Psoas muscle (tissue), 8 donors: ENCODE results near the gene BTBD9. TPM values are rescaled to one million over a fixed set of nuclear protein-coding genes. Genes with fewer than 3 reads are reported as not detected.

Experiments used
- ATAC-seq, 4 donors: fragments of 200-7000 bp; cut with Tn5 transposase; one replicate each; pipeline ENCODE4 v1.9.1; 2020; ENCODE audit warnings: moderate library complexity in 3 of 4, mild to moderate bottlenecking in 2 of 4
- DNase-seq, 2 donors: peaks; one replicate each; pipeline ENCODE4 v3.0.0-alpha.2; 2020
- H3K27ac ChIP-seq: fragments of 200-600 bp; one replicate; pipeline ENCODE4 v1.8.0; 2022
- H3K27me3 ChIP-seq, 3 donors: fragments of 200-600 bp in 1 of 3; one replicate each; pipeline versions ENCODE4 v1.6.1 to v1.8.0; 2013 to 2022; ENCODE audit warnings: low read length in 2 of 3, mild to moderate bottlenecking in 2 of 3, moderate library complexity in 1 of 3; ENCODE audit not compliant: insufficient read depth in 3 of 3
- H3K36me3 ChIP-seq, 2 donors: fragments of 200-600 bp in 1 of 2; one replicate each; pipeline versions ENCODE4 v1.6.1 to v1.8.0; 2013 to 2022; ENCODE audit warnings: low read depth in 1 of 2, mild to moderate bottlenecking in 1 of 2, moderate library complexity in 1 of 2; ENCODE audit not compliant: insufficient read depth in 1 of 2
- H3K4me1 ChIP-seq: fragments of 200-600 bp; one replicate; pipeline ENCODE4 v1.8.0; 2022
- H3K4me3 ChIP-seq: fragments of 200-600 bp; one replicate; pipeline ENCODE4 v1.8.0; 2022; ENCODE audit warnings: mild to moderate bottlenecking
- H3K9me3 ChIP-seq: fragments of 200-600 bp; one replicate; pipeline ENCODE4 v1.8.0; 2022
- CTCF ChIP-seq: fragments of 200-600 bp; IDR thresholded peaks from one replicate; pipeline ENCODE4 v1.8.0; 2022; ENCODE audit warnings: antibody characterized with exemption
- WGBS, 3 donors: extraction: QIAGEN DNeasy Blood & Tissue Kit; methylation state at CpG; one replicate each; pipeline versions ENCODE4 v1.1.6 to v1.1.7; 2013; 5-methylcytosine and 5-hydroxymethylcytosine counted together
- intact Hi-C, 2 donors: fragments of 100-400 bp; cut with DNase I; formaldehyde crosslinking; loops; one replicate each; pipeline versions ENCODE4 v1.11.0 to v1.14.2; 2022
- polyA plus RNA-seq, 3 donors: library from polyadenylated mRNA; stranded (reverse); fragments of 200-250 nt; gene quantifications; one replicate each; pipeline ENCODE4 v1.2.3, GENCODE V29; 2013
- total RNA-seq, 4 donors: library from RNA; stranded (reverse); fragmentation: NEBNext Ultra II Directional in 2 of 4; extraction: Animal tissue kit (Norgen Biotek cat#: 25700) in 2 of 4; gene quantifications; one replicate each; pipeline versions ENCODE4 v1.2.1 to v1.2.4, GENCODE V29; 2021 to 2023
- donor health status: healthy with polysubstance abuse.
- donor health status: DM: no; HTN: no; CAD: no; lungs with moderate emphysema.
- donor health status: Bipolar disorder and iron deficiency.
- donor health status: healthy.
- donor health status: DM: yes; HTN: yes; CAD: no.
- donor health status: DM: no; HTN: no; CAD: no.
- donor health status: DM: no; HTN: no; CAD: no.
- donor health status: DM: yes; HTN: yes; CAD: no.

Gene BTBD9
- total and polyA plus RNA-seq, 7 donors = 2.3 to 10.9 (median 8.4) TPM

- DNase-seq (peak in 1 of 2 donors; percentile 28), ATAC-seq (peak in 2 of 4 donors; percentile 36)
- intact Hi-C loops = no loop called here
- 72 to 77% (median 75%) methylated on average over 4 of the region's 4 CpGs for WGBS, 3 donors
- no peaks in the 10 kb centered on the region for H3K27me3 ChIP-seq
- H3K4me3 ChIP-seq = no peak overlapping the region
- no peaks in the 10 kb centered on the region for H3K36me3 ChIP-seq
- H3K27ac ChIP-seq = no peak overlapping the region
- no peaks in the 10 kb centered on the region for H3K4me1 ChIP-seq
- H3K9me3 ChIP-seq = no peaks in the 10 kb centered on the region
- TF ChIP-seq CTCF = no peak
These were observed 226.5 kb downstream of the BTBD9 start for GRCh38 chr6:38413102-38413800.

GRCh38 chr6:38407192-38407591 lies 232.5 kb downstream of the BTBD9 start:
- H3K9me3 ChIP-seq = no peaks in the 10 kb centered on the region
- H3K36me3 ChIP-seq = no peaks in the 10 kb centered on the region
- H3K27ac ChIP-seq = no peak overlapping the region
- no peak for TF ChIP-seq CTCF
- ATAC-seq (no peak), DNase-seq (no peak)
- intact Hi-C loops = no loop called here
- no peak overlapping the region for H3K4me3 ChIP-seq
- H3K4me1 ChIP-seq = peaks cover 13% of the 10 kb centered on the region
- 73 to 83% (median 81%) methylated on average over 3 of the region's 3 CpGs for WGBS, 3 donors
- H3K27me3 ChIP-seq = no peaks in the 10 kb centered on the region

GRCh38 chr6:38406096-38406495 lies 233.6 kb downstream of the BTBD9 start:
- Histone ChIP-seq H3K27me3 (no peaks in the 10 kb centered on the region), H3K36me3 (no peaks in the 10 kb centered on the region), H3K4me1 (peaks cover 13% of the 10 kb centered on the region), H3K9me3 (no peaks in the 10 kb centered on the region), H3K4me3 (no peak overlapping the region), H3K27ac (no peak overlapping the region)
- DNase-seq (no peak), ATAC-seq (no peak)
- 92 to 94% (median 92%) methylated on average over 1 of the region's 1 CpG for WGBS, 3 donors
- no peak for TF ChIP-seq CTCF
- intact Hi-C loops = no loop called here

- Histone ChIP-seq H3K9me3 (no peaks in the 10 kb centered on the region), H3K4me1 (peaks cover 13% of the 10 kb centered on the region), H3K36me3 (no peaks in the 10 kb centered on the region), H3K27me3 (no peaks in the 10 kb centered on the region), H3K27ac (no peak overlapping the region), H3K4me3 (no peak overlapping the region)
- 35 to 55% (median 39%) methylated on average over 3 of the region's 3 CpGs for WGBS, 3 donors
- intact Hi-C loops = no loop called here
- ATAC-seq = no peak
- no peak for TF ChIP-seq CTCF
- DNase-seq = no peak
These were observed 234.7 kb downstream of the BTBD9 start for GRCh38 chr6:38404900-38405556.
